HG03025 (cell line): ENCODE data around the gene UMAD1.

ENCODE experiments used
- ATAC-seq: cut with Tn5 transposase; IDR thresholded peaks from one replicate; pipeline ENCODE4 v1.9.1; 2021; ENCODE audit warnings: mild to moderate bottlenecking, moderate library complexity; ENCODE audit not compliant: unreplicated experiment, low FRiP score

UMAD1 gene

GRCh38 chr7:7687800-7688199 lies 47.2 kb downstream of the UMAD1 start:
- ATAC-seq: no peak

GRCh38 chr7:7688310-7688709 lies 47.8 kb downstream of the UMAD1 start:
- no peak for ATAC-seq

DNA sequence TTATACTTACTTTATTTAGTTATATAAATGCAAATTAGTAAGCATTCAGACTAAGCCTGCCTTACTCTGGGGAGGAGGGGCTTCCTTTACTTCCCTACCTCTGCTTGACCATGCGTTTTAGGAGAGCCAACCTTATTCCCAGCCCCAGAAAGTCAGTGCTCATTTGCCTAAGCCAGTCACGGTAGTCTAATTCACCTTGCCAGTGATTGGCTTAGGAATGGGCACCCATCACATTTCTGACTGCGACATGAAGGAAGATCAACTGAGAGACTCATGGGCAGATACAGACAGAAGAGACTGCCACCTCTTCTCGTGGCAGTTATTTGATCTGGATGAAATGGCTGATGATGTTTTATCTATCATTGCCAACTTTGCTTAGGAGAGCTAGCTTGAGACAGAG lies 48.4 kb downstream of the UMAD1 start:
- no peak for ATAC-seq

DNA sequence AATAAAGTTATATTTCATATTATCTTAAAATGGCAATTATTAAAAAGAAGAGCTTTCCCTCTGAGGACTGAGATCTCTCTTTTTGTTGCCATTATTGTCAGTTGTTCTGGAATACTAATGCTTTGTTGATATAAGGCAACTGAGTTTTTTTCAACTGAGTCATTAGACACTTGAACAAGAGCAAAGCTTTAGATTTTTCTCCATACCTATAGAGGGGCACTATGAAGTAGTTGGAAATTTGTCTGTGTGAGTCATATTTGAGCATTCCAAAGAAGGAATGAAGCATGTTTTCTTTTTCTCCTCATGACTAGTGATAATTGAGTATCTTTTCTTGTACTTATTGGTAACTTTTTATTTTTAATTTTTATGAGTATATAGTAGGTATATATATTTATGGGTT lies 53.3 kb downstream of the UMAD1 start:
- ATAC-seq: no peak

DNA sequence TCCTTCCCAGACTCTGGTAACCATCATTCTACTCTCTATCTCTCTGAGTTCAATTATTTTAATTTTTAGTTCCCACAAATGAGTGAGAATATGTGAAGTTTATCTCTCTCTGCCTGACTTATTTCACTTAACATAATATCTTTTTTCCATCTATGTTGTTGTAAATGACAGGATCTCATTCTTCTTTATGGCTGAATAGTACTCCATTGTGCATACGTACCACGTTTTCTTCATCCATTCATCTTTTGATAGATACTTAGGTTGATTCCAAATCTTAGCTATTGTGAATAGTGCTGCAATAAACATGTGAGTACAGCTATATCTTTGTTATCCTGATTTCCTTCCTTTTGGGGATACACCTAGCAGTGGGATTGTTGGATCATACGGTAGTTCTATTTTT lies 54.0 kb downstream of the UMAD1 start:
- no peak for ATAC-seq

- ATAC-seq: no peak
Observed at GRCh38 chr7:7695111-7695817, 54.7 kb downstream of the UMAD1 start.

GRCh38 chr7:7696458-7697119 lies 56.0 kb downstream of the UMAD1 start:
- no peak for ATAC-seq

DNA sequence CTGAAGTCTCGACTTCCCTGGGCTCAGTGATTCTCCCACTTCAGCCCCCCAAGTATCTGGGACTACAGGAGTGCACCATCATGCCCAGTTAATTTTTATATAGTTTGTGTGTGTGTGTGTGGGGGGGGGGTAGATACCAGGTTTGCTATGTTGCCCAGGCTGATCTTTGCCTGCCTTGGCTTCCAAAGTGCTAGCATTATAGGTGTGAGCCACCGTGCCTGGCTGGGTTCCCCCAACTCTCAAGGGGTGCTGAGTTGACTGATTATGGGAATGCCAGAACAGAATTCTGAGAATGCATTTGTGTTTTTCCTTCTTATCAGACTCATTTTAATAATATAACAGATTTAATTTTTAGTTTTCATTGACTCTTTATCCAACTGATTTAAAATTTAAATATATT lies 58.4 kb downstream of the UMAD1 start:
- ATAC-seq: no peak

GRCh38 chr7:7699380-7699779 lies 58.8 kb downstream of the UMAD1 start:
- ATAC-seq: no peak

DNA sequence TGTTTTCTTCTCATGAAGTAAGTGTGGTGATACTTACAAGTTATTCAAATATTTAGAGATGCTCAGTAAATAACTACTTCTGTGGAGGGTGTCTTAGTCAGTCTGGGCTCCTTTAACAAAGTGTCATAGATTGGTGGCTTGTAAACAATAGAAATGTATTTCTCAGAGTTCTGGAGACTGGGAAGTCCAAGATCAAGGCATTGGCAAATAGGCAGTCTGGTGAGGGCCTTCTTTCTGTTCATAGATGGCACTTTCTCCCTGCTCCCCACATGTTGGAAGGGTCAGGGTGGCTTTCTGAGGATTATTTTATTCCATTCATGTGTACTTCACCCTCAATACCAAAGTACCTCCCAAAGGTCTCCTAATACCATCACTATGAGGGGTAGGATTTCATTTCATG lies 59.4 kb downstream of the UMAD1 start:
- no peak for ATAC-seq

GRCh38 chr7:7701527-7701926 lies 61.0 kb downstream of the UMAD1 start:
- ATAC-seq: no peak

GRCh38 chr7:7702826-7703225 lies 62.3 kb downstream of the UMAD1 start:
- ATAC-seq: no peak

DNA sequence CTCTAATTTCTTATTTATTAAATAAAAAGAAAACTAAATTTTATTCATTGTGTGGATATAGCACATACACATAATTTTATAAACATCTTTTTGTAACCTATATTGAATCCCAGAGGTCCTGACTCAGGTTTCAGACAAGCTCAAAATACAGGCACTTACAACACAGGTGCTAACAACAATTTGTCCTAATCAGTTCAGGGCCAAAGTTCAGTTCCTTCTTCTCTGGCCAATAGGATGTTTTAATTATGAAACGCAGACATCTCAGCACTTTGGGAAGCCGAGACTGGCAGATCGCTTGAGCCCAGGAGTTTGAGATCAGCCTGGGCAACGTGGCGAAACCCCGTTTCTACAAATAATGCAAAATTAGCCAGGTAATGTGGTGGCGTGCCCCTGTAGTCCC lies 62.9 kb downstream of the UMAD1 start:
- ATAC-seq: no peak

- ATAC-seq: no peak
Observed at GRCh38 chr7:7704867-7705266, 64.3 kb downstream of the UMAD1 start.

- ATAC-seq: no peak
Observed at GRCh38 chr7:7705318-7705717, 64.8 kb downstream of the UMAD1 start.

- peak; percentile 51 for ATAC-seq
Observed at GRCh38 chr7:7706101-7706511, 65.6 kb downstream of the UMAD1 start.

GRCh38 chr7:7706556-7707172 lies 66.1 kb downstream of the UMAD1 start:
- no peak for ATAC-seq

- ATAC-seq: no peak
Observed at GRCh38 chr7:7707246-7707645, 66.7 kb downstream of the UMAD1 start.

DNA sequence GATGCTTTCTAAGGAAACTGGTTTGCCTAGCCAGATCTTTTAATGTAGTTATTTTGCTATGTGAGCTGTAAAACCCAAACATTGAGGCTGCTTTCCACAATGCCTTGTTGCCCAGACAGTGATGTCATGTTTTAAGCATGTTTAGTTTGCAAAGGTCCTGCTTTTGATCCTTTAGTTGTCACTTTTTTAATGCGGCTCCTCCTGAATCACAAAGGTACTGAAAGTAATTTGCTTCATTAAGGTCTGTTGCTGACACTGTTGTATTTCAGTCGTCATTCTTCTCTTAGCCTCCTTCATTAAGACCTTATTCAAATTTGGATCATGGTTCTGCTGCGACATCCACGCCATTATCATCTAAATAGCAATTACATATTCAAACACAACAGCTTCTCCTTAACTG lies 67.3 kb downstream of the UMAD1 start:
- no peak for ATAC-seq

- ATAC-seq: no peak
Observed at GRCh38 chr7:7709291-7709690, 68.7 kb downstream of the UMAD1 start.

DNA sequence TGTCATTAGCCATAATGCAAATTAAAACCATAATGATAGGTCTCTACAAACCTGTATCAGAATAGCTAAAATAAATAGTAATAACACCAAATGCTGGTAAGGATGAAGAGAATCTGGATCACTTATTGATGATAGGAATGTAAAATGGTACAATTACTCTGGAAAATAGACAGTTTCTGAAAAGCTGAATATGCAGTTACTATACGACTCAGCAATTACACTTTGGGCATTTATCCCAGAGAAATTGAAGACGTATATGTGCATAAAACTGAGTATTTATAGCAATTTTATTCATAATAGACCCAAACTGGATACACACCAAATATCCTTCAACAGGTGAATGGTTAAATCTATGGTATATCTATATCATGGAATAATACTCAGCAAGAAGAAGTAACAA lies 69.9 kb downstream of the UMAD1 start:
- ATAC-seq: no peak

- no peak for ATAC-seq
Observed at GRCh38 chr7:7713730-7714129, 73.2 kb downstream of the UMAD1 start.
